Measurements from ENCODE around the gene RIC8A. TPM values are rescaled to one million over a fixed set of nuclear protein-coding genes. Genes with fewer than 3 reads are reported as not detected.

The RIC8A gene
- total RNA-seq, 1 experiment from 2014 or later: 129 TPM

- BruUV-seq (replicated peaks): no TSS peak
Measured at GRCh38 chr11:221539-221938, 14.0 kb downstream of the RIC8A start.

DNA sequence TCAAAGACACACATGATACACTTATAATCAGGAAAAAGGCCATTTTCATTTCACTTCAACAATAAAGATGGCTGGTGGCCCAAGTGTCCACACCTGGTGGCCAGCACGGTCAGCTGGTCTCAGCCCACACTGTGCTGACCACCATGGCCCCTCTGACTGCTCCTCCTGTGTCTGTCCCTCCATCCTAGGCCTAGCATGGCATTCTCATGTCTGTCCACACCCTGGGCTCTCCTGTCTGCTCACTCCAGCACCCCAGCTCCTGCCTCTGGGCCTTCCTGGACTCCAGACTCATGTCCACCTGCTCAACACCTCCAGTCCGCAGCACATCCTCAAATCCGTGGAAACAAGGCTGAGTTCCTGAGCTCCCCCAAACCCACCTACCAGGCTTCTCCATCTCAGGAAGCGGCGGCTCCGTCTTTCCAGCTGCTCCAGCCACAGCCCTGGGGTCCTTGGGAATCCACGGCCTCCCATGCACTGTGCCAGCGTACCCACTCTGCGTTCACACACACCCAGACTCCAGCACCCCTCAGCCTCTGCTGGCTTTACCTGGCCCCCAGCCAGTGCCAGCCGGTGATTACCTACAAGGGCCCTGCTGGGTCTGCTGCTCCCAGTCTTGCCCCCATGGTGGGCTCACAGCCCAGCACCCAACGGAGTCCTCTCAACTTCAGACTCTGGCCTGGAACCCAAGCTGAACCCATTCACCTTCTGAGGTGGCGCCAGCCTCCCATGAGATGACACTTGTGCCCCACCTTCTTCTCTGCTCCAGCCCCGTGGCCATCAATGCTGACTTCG is 14.7 kb downstream of the RIC8A start:
- Histone ChIP-seq H3K4me2 (no peak overlapping the region), H3K4me3 (no peak overlapping the region), H3K79me2 (ENCODE audit: low read depth) (no peaks in the 10 kb centered on the region), H3K27ac (no peak overlapping the region), H4K20me1 (ENCODE audit: insufficient read depth) (no peaks in the 10 kb centered on the region), H3K36me3 (ENCODE audit: low read depth) (no peaks in the 10 kb centered on the region), H3K4me1 (replicated peaks; ENCODE audit: insufficient read depth) (no peaks in the 10 kb centered on the region), H3K9me2 (ENCODE audit: insufficient read depth) (no peaks in the 10 kb centered on the region), H2AFZ (no peak overlapping the region), H3K27me3 (ENCODE audit: insufficient read depth, low read depth) (no peaks in the 10 kb centered on the region), H3F3A (ENCODE audit: insufficient read depth, low read depth) (no peaks in the 10 kb centered on the region), H3K9me3 (ENCODE audit: insufficient read depth, low read depth) (no peaks in the 10 kb centered on the region)
- ChIA-PET POLR2A (ENCODE audit: unreplicated experiment) (no interaction called here), CTCF (interaction anchor here (0.6 kb wide), 1 partner anchor 190 kb away, joined by 3 read pairs; no protein-coding TSS in a partner anchor)
- intact Hi-C loops (cut with micrococcal nuclease; ENCODE audit: unreplicated experiment): no loop called here
- no peak for TF ChIP-seq EZH2 (IDR thresholded peaks at IDR 0.05; ENCODE audit: low read depth)
- TF ChIP-seq, protein P1, sequence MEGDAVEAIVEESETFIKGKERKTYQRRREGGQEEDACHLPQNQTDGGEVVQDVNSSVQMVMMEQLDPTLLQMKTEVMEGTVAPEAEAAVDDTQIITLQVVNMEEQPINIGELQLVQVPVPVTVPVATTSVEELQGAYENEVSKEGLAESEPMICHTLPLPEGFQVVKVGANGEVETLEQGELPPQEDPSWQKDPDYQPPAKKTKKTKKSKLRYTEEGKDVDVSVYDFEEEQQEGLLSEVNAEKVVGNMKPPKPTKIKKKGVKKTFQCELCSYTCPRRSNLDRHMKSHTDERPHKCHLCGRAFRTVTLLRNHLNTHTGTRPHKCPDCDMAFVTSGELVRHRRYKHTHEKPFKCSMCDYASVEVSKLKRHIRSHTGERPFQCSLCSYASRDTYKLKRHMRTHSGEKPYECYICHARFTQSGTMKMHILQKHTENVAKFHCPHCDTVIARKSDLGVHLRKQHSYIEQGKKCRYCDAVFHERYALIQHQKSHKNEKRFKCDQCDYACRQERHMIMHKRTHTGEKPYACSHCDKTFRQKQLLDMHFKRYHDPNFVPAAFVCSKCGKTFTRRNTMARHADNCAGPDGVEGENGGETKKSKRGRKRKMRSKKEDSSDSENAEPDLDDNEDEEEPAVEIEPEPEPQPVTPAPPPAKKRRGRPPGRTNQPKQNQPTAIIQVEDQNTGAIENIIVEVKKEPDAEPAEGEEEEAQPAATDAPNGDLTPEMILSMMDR (conservative IDR thresholded peaks at IDR 0.05): no peak
- DNase-seq: no peak
- no TSS peak for BruUV-seq (replicated peaks)

More at GRCh38 chr11:221539-221938, 14.0 kb downstream of the RIC8A start:
- Histone ChIP-seq H3K27ac (no peak overlapping the region), H2AFZ (no peak overlapping the region), H3K9me3 (ENCODE audit: insufficient read depth, low read depth) (no peaks in the 10 kb centered on the region), H3K79me2 (ENCODE audit: low read depth) (no peaks in the 10 kb centered on the region), H3K27me3 (ENCODE audit: insufficient read depth, low read depth) (no peaks in the 10 kb centered on the region), H3K4me1 (replicated peaks; ENCODE audit: insufficient read depth) (no peaks in the 10 kb centered on the region), H3K36me3 (ENCODE audit: low read depth) (no peaks in the 10 kb centered on the region), H4K20me1 (ENCODE audit: insufficient read depth) (no peaks in the 10 kb centered on the region), H3K4me3 (no peak overlapping the region), H3K4me2 (no peak overlapping the region), H3K9me2 (ENCODE audit: insufficient read depth) (no peaks in the 10 kb centered on the region), H3F3A (ENCODE audit: insufficient read depth, low read depth) (peaks cover 2% of the 10 kb centered on the region; the same call in 1 of the 2 replicates)
- TF ChIP-seq, protein P1 (conservative IDR thresholded peaks at IDR 0.05): no peak
- TF ChIP-seq EZH2 (IDR thresholded peaks at IDR 0.05; ENCODE audit: low read depth): no peak
- ChIA-PET POLR2A (ENCODE audit: unreplicated experiment) (no interaction called here), CTCF (interaction anchor here (0.6 kb wide), 1 partner anchor 190 kb away, joined by 3 read pairs; no protein-coding TSS in a partner anchor)
- intact Hi-C loops (cut with micrococcal nuclease; ENCODE audit: unreplicated experiment): no loop called here
- DNase-seq: no peak

DNA sequence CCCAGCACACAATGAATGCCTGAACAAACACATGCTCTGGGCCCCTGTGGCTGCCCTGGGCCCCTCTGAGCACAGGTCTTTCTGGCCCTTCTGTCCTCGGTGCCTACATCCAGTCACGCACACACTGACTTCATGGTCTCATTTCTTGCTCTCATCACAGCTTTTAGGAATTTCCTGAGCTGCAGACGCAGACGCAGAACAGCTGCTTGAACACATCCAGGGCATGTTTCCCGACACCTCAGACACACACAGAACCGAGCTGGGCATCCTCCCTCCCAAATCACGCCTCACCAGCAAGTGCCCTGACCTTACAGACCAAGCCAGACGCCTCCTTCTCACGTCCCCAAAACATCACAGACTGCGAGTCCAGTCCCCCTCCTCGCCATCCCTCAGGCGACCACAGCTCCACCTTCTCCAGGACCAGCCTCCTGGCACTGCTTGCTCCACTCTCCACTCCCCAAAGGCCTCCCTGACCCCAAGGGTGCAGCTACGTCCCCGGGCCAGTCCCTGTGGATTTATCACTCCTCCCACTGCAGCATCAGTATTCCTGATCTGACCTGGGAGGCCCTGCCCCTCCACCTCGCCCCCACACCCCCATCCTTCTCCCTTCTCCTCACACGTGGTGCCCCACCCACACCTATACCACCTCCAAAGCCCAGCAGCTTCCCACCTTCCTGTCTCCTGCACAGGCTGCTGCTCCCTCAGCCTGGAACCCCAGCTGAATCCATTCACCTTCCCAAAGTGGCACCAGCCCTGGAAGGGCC is 15.7 kb downstream of the RIC8A start:
- H3K9me3 ChIP-seq (ENCODE audit: insufficient read depth, low read depth): no peaks in the 10 kb centered on the region
- ChIA-PET POLR2A (ENCODE audit: unreplicated experiment) (no interaction called here), CTCF (no interaction called here)
- no peaks in the 10 kb centered on the region for H3K4me1 ChIP-seq (replicated peaks; ENCODE audit: insufficient read depth)
- H2AFZ ChIP-seq: no peak overlapping the region
- intact Hi-C loops (cut with micrococcal nuclease; ENCODE audit: unreplicated experiment): no loop called here
- TF ChIP-seq EZH2 (IDR thresholded peaks at IDR 0.05; ENCODE audit: low read depth): no peak
- TF ChIP-seq, protein P1 (conservative IDR thresholded peaks at IDR 0.05): no peak
- no peaks in the 10 kb centered on the region for H4K20me1 ChIP-seq (ENCODE audit: insufficient read depth)
- DNase-seq: no peak
- no peaks in the 10 kb centered on the region for H3F3A ChIP-seq (ENCODE audit: insufficient read depth, low read depth)
- no peak overlapping the region for H3K4me2 ChIP-seq
- no peaks in the 10 kb centered on the region for H3K9me2 ChIP-seq (ENCODE audit: insufficient read depth)
- H3K36me3 ChIP-seq (ENCODE audit: low read depth): no peaks in the 10 kb centered on the region
- no peaks in the 10 kb centered on the region for H3K79me2 ChIP-seq (ENCODE audit: low read depth)
- H3K4me3 ChIP-seq: no peak overlapping the region
- H3K27me3 ChIP-seq (ENCODE audit: insufficient read depth, low read depth): no peaks in the 10 kb centered on the region
- no TSS peak for BruUV-seq (replicated peaks)
- no peak overlapping the region for H3K27ac ChIP-seq

Data from PC-9 (cell line).